Common myeloid progenitor, CD34-positive (primary cell): ENCODE results near the gene CABLES1.

Experiments
- CTCF ChIA-PET: fragments of 350-600 bp; sonication (Branson Sonifier 250); formaldehyde crosslinking; loops from one replicate; lab custom pipeline; 2021; ENCODE audit warnings: antibody characterized with exemption; lab: Charles Lee
- POLR2A ChIA-PET: fragments of 350-600 bp; sonication (Branson Sonifier 250); formaldehyde crosslinking; loops from one replicate; lab custom pipeline; 2021; ENCODE audit warnings: antibody characterized with exemption; lab: Charles Lee
- DNase-seq, 3 donors: peaks; one replicate each; pipeline versions ENCODE4 v3.0.0 to v3.0.0-alpha.2; 2013
- H3K27ac ChIP-seq, 2 experiments: 1 replicate in 1 of 2; 2 replicates in 1 of 2; pipeline ENCODE4 v1.7.0; 2013; ENCODE audit warnings: inconsistent platforms in 2 of 2, low read length in 2 of 2, mild to moderate bottlenecking in 2 of 2, low read depth in 1 of 2, moderate library complexity in 1 of 2; ENCODE audit not compliant: severe bottlenecking in 2 of 2, insufficient read depth in 1 of 2, poor library complexity in 1 of 2
- H3K27me3 ChIP-seq, 5 experiments: replicated peaks in 2 of 5; 1 replicate in 3 of 5; 2 replicates in 2 of 5; pipeline versions ENCODE4 v1.6.1 to v1.7.0; 2013; ENCODE audit warnings: low read length in 4 of 5, mild to moderate bottlenecking in 2 of 5, moderate library complexity in 2 of 5, inconsistent platforms in 1 of 5; ENCODE audit not compliant: insufficient read depth in 5 of 5, control insufficient read depth in 4 of 5
- H3K36me3 ChIP-seq, 4 experiments: 1 replicate in 2 of 4; 2 replicates in 2 of 4; pipeline versions ENCODE4 v1.6.1 to v1.7.0; 2013; ENCODE audit warnings: low read length in 3 of 4, control low read depth in 1 of 4, mild to moderate bottlenecking in 1 of 4; ENCODE audit not compliant: control insufficient read depth in 4 of 4, insufficient read depth in 4 of 4
- H3K4me1 ChIP-seq, 4 experiments: 1 replicate in 3 of 4; 2 replicates in 1 of 4; pipeline versions ENCODE4 v1.6.1 to v1.7.1; 2013; ENCODE audit warnings: low read length in 3 of 4, mild to moderate bottlenecking in 3 of 4, control low read depth in 1 of 4, inconsistent platforms in 1 of 4, moderate library complexity in 1 of 4; ENCODE audit not compliant: control insufficient read depth in 4 of 4, insufficient read depth in 4 of 4; ENCODE audit errors: control extremely low read depth in 1 of 4
- H3K4me3 ChIP-seq, 7 experiments: 1 replicate in 4 of 7; 2 replicates in 3 of 7; pipeline versions ENCODE4 v1.5.1 to v1.7.0; 2013; ENCODE audit warnings: mild to moderate bottlenecking in 7 of 7, low read length in 6 of 7, moderate library complexity in 6 of 7, inconsistent platforms in 2 of 7, low read depth in 2 of 7, control low read depth in 1 of 7; ENCODE audit not compliant: insufficient read depth in 4 of 7, control insufficient read depth in 1 of 7; ENCODE audit errors: extremely low read depth in 1 of 7
- H3K9me3 ChIP-seq, 5 experiments: 1 replicate in 4 of 5; 2 replicates in 1 of 5; pipeline versions ENCODE4 v1.6.1 to v1.7.1; 2013; ENCODE audit warnings: low read length in 4 of 5, mild to moderate bottlenecking in 2 of 5, inconsistent platforms in 1 of 5, low read depth in 1 of 5, moderate library complexity in 1 of 5; ENCODE audit not compliant: control insufficient read depth in 4 of 5, insufficient read depth in 2 of 5; ENCODE audit errors: control extremely low read depth in 1 of 5
- WGBS: methylation state at CpG from one replicate; pipeline ENCODE4 v1.1.5; 2013; ENCODE audit not compliant: insufficient coverage; 5-methylcytosine and 5-hydroxymethylcytosine counted together

The CABLES1 gene

DNA sequence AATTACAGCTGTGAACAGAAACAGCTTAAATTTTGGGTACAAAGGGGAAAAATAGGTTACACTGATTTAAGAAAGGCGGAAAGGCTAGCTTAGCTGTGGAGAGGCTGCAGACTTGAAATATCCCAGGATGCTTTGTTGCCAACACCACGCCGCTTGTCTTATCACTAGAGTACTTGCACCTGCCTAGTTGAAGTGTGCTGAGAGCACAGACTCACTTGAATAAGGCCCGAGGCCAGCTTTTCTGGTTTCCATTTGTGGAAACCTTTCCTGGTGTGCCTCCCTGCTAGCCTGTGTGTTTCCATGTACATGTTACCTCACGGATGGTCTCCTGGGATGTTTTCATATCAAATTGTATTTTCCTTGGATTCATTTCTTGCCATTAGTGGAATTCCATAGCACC, 3.2 kb downstream of the CABLES1 start:
- ChIA-PET CTCF (interaction anchor here (1.0 to 3.8 kb wide), 7 partner anchors 9 to 241 kb away, joined by 3 to 17 read pairs (median 4); no protein-coding TSS in a partner anchor), POLR2A (no interaction called here)
- Histone ChIP-seq H3K4me3 (peak overlapping the region in 2 of 7 experiments; percentile 86 to 87), H3K9me3 (no peaks in the 10 kb centered on the region), H3K27ac (no peak overlapping the region), H3K36me3 (peaks cover 0 to 7% (median 1%) of the 10 kb centered on the region in 4 experiments), H3K27me3 (no peaks in the 10 kb centered on the region), H3K4me1 (peaks cover 20 to 81% (median 63%) of the 10 kb centered on the region in 4 experiments)
- WGBS: 71% methylated on average over 5 of the region's 5 CpGs
- DNase-seq: no peak

DNA sequence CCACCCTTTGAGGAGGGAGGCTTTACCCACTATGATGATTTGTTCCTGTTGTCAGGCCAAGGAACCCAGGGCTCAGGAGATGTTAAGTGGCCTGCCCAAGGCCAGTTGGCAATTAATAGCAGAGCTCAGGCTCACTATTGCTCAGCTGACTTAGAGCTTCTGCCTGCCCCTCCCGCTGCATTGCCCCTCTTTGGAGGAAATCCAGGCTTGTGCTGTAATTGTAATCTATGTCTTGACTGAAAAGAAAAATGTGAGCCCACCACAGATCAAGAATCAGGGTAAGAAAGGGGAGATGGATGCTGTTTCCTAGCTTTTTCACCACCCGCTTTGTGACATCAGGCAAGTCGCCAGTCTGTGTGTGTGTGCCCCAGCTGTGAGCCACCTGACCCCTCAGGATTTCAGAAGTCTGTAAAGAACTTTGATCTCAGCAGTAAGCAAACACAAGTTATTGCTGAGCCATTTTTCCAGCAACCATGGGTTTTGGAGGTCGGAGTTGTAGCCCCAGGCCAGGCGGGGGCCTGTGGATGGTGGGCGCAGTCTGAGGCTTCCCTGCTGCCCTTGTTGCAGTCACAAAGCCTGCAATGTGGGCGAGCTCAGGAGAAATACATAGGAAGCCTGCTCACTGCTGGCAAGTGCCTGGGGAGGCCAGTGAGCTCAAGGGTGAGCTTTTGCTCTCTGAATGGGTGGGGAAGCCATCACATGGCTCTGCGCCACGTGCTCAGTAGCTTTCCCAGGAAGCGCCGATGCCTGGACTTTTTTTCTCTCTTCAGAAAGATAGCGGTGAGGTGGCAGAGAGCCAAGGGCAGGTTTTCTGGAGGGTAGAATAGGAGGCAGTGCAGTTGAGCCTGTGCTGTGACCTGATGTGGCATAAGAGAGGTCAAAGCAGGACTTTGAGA, 6.1 kb downstream of the CABLES1 start:
- Histone ChIP-seq H3K9me3 (no peaks in the 10 kb centered on the region), H3K27me3 (no peaks in the 10 kb centered on the region), H3K4me3 (peak overlapping the region in 2 of 7 experiments; percentile 5 to 38), H3K27ac (peak overlapping the region; percentile 20 to 40), H3K4me1 (peaks cover 8 to 92% (median 75%) of the 10 kb centered on the region in 4 experiments), H3K36me3 (peaks cover 0 to 7% (median 1%) of the 10 kb centered on the region in 4 experiments)
- peak in 2 of 3 donors; percentile 47 to 60 for DNase-seq
- ChIA-PET POLR2A (interaction anchor here (1.5 kb wide), 1 partner anchor 19 kb away, joined by 3 read pairs; no protein-coding TSS in a partner anchor), CTCF (interaction anchor here (0.6 to 1.5 kb wide), 3 partner anchors 10 to 52 kb away, joined by 3 to 5 read pairs (median 3); no protein-coding TSS in a partner anchor)
- 53% methylated on average over 9 of the region's 12 CpGs for WGBS

- H3K27me3 ChIP-seq: no peaks in the 10 kb centered on the region
- CTCF ChIA-PET: interaction anchor here (1.5 kb wide), 1 partner anchor 51 kb away, joined by 3 read pairs; no protein-coding TSS in a partner anchor
- no CpG with 5 or more reads among the region's 6 CpGs for WGBS
Observed at GRCh38 chr18:23142251-23142929, 7.1 kb downstream of the CABLES1 start.

DNA sequence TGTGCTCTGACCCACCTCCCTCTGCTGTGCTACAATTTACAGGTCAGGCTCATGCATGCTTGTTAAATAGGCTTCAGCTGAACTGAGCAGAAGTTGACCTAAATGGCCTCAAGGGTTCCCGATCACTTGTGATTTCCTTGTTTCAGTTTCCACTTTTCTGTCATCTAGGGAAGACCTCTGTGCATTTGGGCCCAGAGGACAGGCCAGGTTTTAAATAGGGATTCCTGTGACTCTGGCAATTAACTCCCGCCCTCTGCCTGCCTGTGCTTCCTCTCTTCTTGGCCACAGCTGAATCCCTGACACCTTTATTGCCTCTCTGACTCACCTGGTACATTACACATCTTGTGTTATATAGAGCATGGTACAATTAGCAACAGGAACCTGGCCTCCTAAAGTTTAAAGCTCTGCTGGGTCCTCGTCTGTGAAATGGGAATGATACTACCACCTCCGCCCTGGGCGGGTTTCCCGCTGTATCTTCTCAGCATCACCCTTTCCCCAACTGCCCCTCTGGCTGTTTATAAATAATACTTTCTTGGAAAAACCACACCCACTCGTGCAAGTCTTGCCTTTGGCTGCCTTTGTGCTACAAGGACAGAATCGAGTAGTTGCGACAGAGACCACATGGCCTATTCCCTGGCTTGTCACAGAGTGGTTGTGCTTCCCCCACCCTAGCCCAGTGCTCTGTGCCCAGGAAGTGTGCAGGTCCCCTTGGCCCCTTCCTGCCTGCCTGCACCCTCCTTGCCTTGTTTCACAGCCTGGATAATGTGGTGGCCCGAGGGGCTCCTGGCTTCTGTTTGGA, 7.9 kb downstream of the CABLES1 start:
- Histone ChIP-seq H3K9me3 (no peaks in the 10 kb centered on the region), H3K4me3 (peak overlapping the region in 5 of 7 experiments; percentile 1 to 58 (median 38)), H3K36me3 (peaks cover 0 to 7% (median 1%) of the 10 kb centered on the region in 4 experiments), H3K27me3 (no peaks in the 10 kb centered on the region), H3K27ac (peak overlapping the region; percentile 55 to 79), H3K4me1 (peaks cover 8 to 73% (median 59%) of the 10 kb centered on the region in 4 experiments)
- 32% methylated on average over 8 of the region's 10 CpGs for WGBS
- peak in 2 of 3 donors; percentile 52 to 58 for DNase-seq
- POLR2A ChIA-PET: no interaction called here
- CTCF ChIA-PET: interaction anchor here (0.6 kb wide), 1 partner anchor 12 kb away, joined by 4 read pairs; no protein-coding TSS in a partner anchor

More at GRCh38 chr18:23142251-23142929, 7.1 kb downstream of the CABLES1 start:
- no peak overlapping the region for H3K4me3 ChIP-seq
- peak overlapping the region in 1 of 2 experiments; percentile 40 for H3K27ac ChIP-seq
- peaks cover 8 to 82% (median 67%) of the 10 kb centered on the region in 4 experiments for H3K4me1 ChIP-seq
- DNase-seq: peak in 1 of 3 donors; percentile 35
- peaks cover 0 to 7% (median 1%) of the 10 kb centered on the region in 4 experiments for H3K36me3 ChIP-seq
- POLR2A ChIA-PET: interaction anchor here (1.5 kb wide), 1 partner anchor 18 kb away, joined by 3 read pairs; no protein-coding TSS in a partner anchor
- no peaks in the 10 kb centered on the region for H3K9me3 ChIP-seq

- Histone ChIP-seq H3K27me3 (no peaks in the 10 kb centered on the region), H3K9me3 (no peaks in the 10 kb centered on the region), H3K4me3 (peak overlapping the region in 4 of 7 experiments; percentile 22 to 58 (median 34)), H3K4me1 (peaks cover 8 to 69% (median 54%) of the 10 kb centered on the region in 4 experiments), H3K27ac (peak overlapping the region; percentile 55 to 79), H3K36me3 (peaks cover 0 to 3% (median 1%) of the 10 kb centered on the region in 4 experiments)
- ChIA-PET CTCF (interaction anchor here (0.6 to 1.0 kb wide), 4 partner anchors 8 to 176 kb away, joined by 3 to 4 read pairs (median 3); no protein-coding TSS in a partner anchor), POLR2A (no interaction called here)
- WGBS: 9% methylated on average over 8 of the region's 9 CpGs
- DNase-seq: peak in 1 of 3 donors; percentile 36
Observed at GRCh38 chr18:23143815-23144261, 8.6 kb downstream of the CABLES1 start.

DNA sequence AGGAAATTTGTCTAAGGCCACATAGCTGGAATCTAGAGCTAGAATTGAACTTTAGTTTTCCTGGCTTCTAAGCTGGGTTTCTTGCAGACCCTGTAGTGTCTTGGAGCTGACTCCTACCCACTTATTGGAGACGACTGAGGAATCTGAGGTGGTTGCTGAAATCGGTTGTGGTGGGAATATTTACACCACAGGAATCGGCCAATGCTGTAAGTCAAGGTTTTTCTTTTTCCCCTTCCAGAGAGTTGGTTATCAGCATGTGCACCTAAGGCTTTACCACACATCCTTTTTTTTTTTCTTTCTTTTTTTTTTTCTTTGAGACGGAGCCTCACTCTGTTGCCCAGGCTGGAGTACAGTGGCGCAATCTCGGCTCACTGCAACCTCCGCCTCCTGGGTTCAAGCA, 9.4 kb downstream of the CABLES1 start:
- ChIA-PET CTCF (interaction anchor here (1.0 kb wide), 2 partner anchors 9 to 15 kb away, joined by 3 read pairs; no protein-coding TSS in a partner anchor), POLR2A (no interaction called here)
- Histone ChIP-seq H3K36me3 (peaks cover 0 to 4% (median 1%) of the 10 kb centered on the region in 4 experiments), H3K27ac (no peak overlapping the region), H3K27me3 (no peaks in the 10 kb centered on the region), H3K9me3 (no peaks in the 10 kb centered on the region), H3K4me3 (peak overlapping the region in 1 of 7 experiments; percentile 38), H3K4me1 (peaks cover 8 to 66% (median 54%) of the 10 kb centered on the region in 4 experiments)
- WGBS: 29% methylated on average over 1 of the region's 7 CpGs
- DNase-seq: peak in 2 of 3 donors; percentile 39 to 57
